Gastroesophageal sphincter (tissue), 3 donors: Measurements from ENCODE around the gene PNLIP.

Experiments used
- CTCF ChIP-seq, 4 experiments: fragments of 200-600 bp in 2 of 4; fragments of 450-650 bp in 2 of 4; sonication (generic) in 1 of 4; IDR thresholded peaks; one replicate each; pipeline ENCODE4 v1.5.1; 2017 to 2019; ENCODE audit warnings: antibody characterized with exemption in 4 of 4, mild to moderate bottlenecking in 2 of 4, moderate library complexity in 2 of 4
- EP300 ChIP-seq: sonication (generic); formaldehyde crosslinking; IDR thresholded peaks from one replicate; pipeline ENCODE4 v1.6.1; 2017; ENCODE audit warnings: antibody characterized with exemption, mild to moderate bottlenecking
- POLR2A ChIP-seq, 2 donors: fragments of 450-650 bp; IDR thresholded peaks; one replicate each; pipeline ENCODE4 v1.6.1; 2017; ENCODE audit warnings: antibody characterized with exemption in 2 of 2, mild to moderate bottlenecking in 2 of 2, moderate library complexity in 1 of 2
- POLR2AphosphoS5 ChIP-seq: sonication (generic); formaldehyde crosslinking; IDR thresholded peaks from one replicate; pipeline ENCODE4 v1.6.1; 2017; ENCODE audit warnings: antibody characterized with exemption

- TF ChIP-seq CTCF (IDR thresholded peaks at IDR 0.05) (no peak), POLR2AphosphoS5 (no peak), POLR2A (IDR thresholded peaks at IDR 0.05) (no peak), EP300 (no peak)
Observed at GRCh38 chr10:116542007-116542677, 3.6 kb upstream of the PNLIP start.
